ENCODE data around the gene LRRC4C. TPM values are rescaled to one million over a fixed set of nuclear protein-coding genes. Genes with fewer than 3 reads are reported as not detected.

LRRC4C gene
- total RNA-seq, 1 donor from 2014 or later: 1.5 TPM

- Histone ChIP-seq H3K36me3 (ENCODE audit: control insufficient read depth, insufficient read depth, low read length) (no peaks in the 10 kb centered on the region), H3K4me3 (ENCODE audit: low read depth, low read length) (no peak overlapping the region), H3K27me3 (ENCODE audit: control insufficient read depth, insufficient read depth, low read length) (no peaks in the 10 kb centered on the region)
- TF ChIP-seq, protein P1, sequence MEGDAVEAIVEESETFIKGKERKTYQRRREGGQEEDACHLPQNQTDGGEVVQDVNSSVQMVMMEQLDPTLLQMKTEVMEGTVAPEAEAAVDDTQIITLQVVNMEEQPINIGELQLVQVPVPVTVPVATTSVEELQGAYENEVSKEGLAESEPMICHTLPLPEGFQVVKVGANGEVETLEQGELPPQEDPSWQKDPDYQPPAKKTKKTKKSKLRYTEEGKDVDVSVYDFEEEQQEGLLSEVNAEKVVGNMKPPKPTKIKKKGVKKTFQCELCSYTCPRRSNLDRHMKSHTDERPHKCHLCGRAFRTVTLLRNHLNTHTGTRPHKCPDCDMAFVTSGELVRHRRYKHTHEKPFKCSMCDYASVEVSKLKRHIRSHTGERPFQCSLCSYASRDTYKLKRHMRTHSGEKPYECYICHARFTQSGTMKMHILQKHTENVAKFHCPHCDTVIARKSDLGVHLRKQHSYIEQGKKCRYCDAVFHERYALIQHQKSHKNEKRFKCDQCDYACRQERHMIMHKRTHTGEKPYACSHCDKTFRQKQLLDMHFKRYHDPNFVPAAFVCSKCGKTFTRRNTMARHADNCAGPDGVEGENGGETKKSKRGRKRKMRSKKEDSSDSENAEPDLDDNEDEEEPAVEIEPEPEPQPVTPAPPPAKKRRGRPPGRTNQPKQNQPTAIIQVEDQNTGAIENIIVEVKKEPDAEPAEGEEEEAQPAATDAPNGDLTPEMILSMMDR (IDR thresholded peaks at IDR 0.05; ENCODE audit: insufficient read depth, low read length, poor library complexity, severe bottlenecking): no peak
- no peak for DNase-seq (ENCODE audit: low read depth)
These were observed 314.0 kb downstream of the LRRC4C start for GRCh38 chr11:41145420-41145819.

DNA sequence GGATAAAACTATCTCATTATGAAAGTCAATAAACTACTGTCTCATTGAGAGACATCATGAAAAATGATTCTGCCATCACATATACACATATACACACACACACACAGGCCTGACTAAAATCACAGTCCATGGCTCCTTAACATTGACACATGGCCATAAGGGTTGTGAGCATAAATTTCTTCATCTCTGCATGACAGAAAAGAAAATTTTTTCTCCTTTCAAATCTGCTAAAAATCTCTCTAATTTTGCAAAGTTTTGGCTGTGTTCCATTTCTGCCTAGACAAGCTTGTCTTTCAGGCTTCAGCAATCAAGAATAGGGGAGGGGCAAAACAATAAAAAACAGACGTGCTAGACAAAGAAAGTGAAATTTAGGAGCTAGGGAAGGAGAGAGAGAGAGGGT lies 324.5 kb downstream of the LRRC4C start:
- H3K27me3 ChIP-seq (ENCODE audit: control insufficient read depth, insufficient read depth, low read length): no peaks in the 10 kb centered on the region
- TF ChIP-seq, protein P1 (IDR thresholded peaks at IDR 0.05; ENCODE audit: insufficient read depth, low read length, poor library complexity, severe bottlenecking): no peak
- no peak for DNase-seq (ENCODE audit: low read depth)
- H3K4me3 ChIP-seq (ENCODE audit: low read depth, low read length): no peak overlapping the region
- H3K36me3 ChIP-seq (ENCODE audit: control insufficient read depth, insufficient read depth, low read length): no peaks in the 10 kb centered on the region

DNA sequence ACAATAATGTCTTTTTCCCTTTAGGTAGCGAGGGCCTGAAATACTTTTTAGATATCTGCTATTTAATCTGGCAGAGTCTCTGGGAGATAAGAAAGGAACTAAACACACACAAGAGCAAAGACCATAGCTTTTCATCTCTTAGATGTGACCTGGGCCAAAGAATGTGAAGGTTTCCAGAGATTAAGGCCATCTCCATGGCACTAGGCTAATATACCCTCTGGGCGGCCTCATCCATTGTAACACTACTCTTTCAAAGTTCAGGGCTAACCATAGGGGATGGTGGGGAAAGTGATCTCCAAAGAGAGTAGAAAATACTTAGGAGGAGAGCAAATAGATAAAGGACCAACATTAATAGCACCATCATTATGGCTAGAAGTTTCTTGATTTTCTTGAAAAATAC lies 326.4 kb downstream of the LRRC4C start:
- Histone ChIP-seq H3K4me3 (ENCODE audit: low read depth, low read length) (no peak overlapping the region), H3K27me3 (ENCODE audit: control insufficient read depth, insufficient read depth, low read length) (no peaks in the 10 kb centered on the region), H3K36me3 (ENCODE audit: control insufficient read depth, insufficient read depth, low read length) (no peaks in the 10 kb centered on the region)
- DNase-seq (ENCODE audit: low read depth): no peak
- TF ChIP-seq, protein P1 (IDR thresholded peaks at IDR 0.05; ENCODE audit: insufficient read depth, low read length, poor library complexity, severe bottlenecking): no peak

DNA sequence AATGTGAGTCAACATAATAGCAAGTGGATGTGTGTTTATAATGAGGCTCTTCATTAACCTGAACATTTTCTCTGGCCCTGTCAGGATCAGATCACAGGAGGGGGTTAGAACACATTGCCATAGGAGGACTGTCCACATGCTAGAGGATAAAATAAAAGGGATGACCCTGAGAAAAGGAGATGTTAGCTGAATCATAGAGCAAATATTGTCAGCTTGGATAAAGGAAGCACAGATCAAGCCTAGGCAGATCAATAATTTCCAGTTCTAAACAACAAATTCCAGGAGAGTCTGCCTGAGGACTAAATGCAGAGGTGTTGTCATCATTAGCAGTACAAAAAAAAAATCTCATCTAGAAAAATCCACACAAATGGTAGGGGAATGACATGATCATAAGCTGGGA lies 337.9 kb downstream of the LRRC4C start:
- no peaks in the 10 kb centered on the region for H3K27me3 ChIP-seq (ENCODE audit: control insufficient read depth, insufficient read depth, low read length)
- TF ChIP-seq, protein P1 (IDR thresholded peaks at IDR 0.05; ENCODE audit: insufficient read depth, low read length, poor library complexity, severe bottlenecking): no peak
- H3K4me3 ChIP-seq (ENCODE audit: low read depth, low read length): no peak overlapping the region
- no peaks in the 10 kb centered on the region for H3K36me3 ChIP-seq (ENCODE audit: control insufficient read depth, insufficient read depth, low read length)
- DNase-seq (ENCODE audit: low read depth): no peak

DNA sequence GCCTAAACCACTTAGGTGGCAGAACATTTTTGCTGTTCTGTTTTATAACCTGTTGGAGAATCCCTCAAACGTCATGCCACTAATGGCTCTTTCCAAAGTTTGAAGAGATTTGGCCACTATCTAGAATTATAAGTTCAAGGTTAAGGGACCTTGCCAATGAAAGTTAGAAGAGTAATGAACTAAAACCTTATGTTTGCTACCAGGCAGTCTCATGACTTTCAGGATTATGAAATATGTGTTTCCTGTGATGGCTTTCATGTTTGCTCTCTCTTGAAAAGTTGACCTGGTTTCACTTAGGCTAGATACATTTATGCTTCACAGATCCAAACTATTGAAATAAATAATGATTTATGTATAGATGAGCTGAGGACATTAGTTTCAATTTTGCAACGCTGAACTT lies 340.0 kb downstream of the LRRC4C start:
- Histone ChIP-seq H3K27me3 (ENCODE audit: control insufficient read depth, insufficient read depth, low read length) (no peaks in the 10 kb centered on the region), H3K36me3 (ENCODE audit: control insufficient read depth, insufficient read depth, low read length) (no peaks in the 10 kb centered on the region), H3K4me3 (ENCODE audit: low read depth, low read length) (no peak overlapping the region)
- TF ChIP-seq, protein P1 (IDR thresholded peaks at IDR 0.05; ENCODE audit: insufficient read depth, low read length, poor library complexity, severe bottlenecking): no peak
- no peak for DNase-seq (ENCODE audit: low read depth)

DNA sequence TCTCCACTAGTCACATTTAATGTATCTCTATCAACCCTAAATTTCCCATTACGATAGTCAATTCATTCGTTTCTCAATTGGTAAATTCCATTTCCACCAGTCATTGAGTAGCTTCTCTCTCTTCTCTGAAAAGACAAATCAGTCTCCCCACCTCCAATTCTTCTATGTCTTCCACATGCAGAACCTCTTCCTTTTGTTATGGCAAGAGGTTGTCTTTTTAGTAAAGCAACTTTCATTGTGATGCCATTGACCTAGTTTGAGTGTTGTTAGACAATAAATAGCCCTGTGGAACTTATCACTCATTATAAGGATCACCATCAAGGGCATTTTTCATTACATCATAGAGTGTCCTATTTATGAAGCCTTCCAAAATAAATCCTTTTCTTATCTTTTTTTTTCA lies 340.9 kb downstream of the LRRC4C start:
- no peak overlapping the region for H3K4me3 ChIP-seq (ENCODE audit: low read depth, low read length)
- DNase-seq (ENCODE audit: low read depth): no peak
- no peaks in the 10 kb centered on the region for H3K36me3 ChIP-seq (ENCODE audit: control insufficient read depth, insufficient read depth, low read length)
- H3K27me3 ChIP-seq (ENCODE audit: control insufficient read depth, insufficient read depth, low read length): no peaks in the 10 kb centered on the region
- TF ChIP-seq, protein P1 (IDR thresholded peaks at IDR 0.05; ENCODE audit: insufficient read depth, low read length, poor library complexity, severe bottlenecking): no peak

Measured in kidney epithelial cell (primary cell).